Measurements from ENCODE around the gene NMRAL1.

DNA sequence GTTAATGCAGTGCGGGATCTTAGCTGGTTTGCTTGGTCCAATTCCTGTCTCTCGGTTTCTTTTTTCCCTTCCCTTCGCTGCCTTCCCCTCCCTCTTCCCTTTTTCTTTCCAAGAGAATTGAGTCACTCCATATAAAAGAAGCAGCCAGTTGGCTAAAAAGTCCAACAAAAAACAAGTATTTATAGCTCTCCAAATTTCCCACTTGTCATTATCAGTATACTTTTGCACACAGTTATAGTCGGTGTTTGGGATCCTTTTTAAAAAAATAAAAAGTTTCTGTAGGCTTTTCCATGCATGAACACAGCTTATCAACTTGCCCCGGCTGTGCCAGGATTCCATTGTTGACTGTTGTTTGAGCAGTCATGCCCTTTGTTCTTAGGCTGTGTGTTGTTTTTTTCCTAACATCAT is 26.6 kb upstream of the NMRAL1 start:
- TF ChIP-seq CTCF (IDR thresholded peaks at IDR 0.05) (no peak), JUND (IDR thresholded peaks at IDR 0.05) (no peak), POLR2AphosphoS5 (IDR thresholded peaks at IDR 0.05; ENCODE audit: low read depth, low read length) (no peak), FOSL2 (IDR thresholded peaks at IDR 0.05; ENCODE audit: borderline replicate concordance, low read depth) (no peak), EZH2phosphoT487 (IDR thresholded peaks at IDR 0.05; ENCODE audit: borderline replicate concordance, low read depth) (no peak), RFX5 (IDR thresholded peaks at IDR 0.05; ENCODE audit: low read length) (no peak), NFIC (IDR thresholded peaks at IDR 0.05; ENCODE audit: borderline replicate concordance) (no peak)
